ENCODE data around the gene C8G. TPM values are rescaled to one million over a fixed set of nuclear protein-coding genes. Genes with fewer than 3 reads are reported as not detected.

C8G gene
- polyA plus RNA-seq, 1 donor from 2014 or later: not detected

GRCh38 chr9:136935651-136936050, 9.4 kb upstream of the C8G start:
- no peak overlapping the region for H2AFZ ChIP-seq (ENCODE audit: low read depth, low read length)
- H4K20me1 ChIP-seq (ENCODE audit: insufficient read depth): no peaks in the 10 kb centered on the region
- no peaks in the 10 kb centered on the region for H3K9me3 ChIP-seq (ENCODE audit: low read length)
- no peak overlapping the region for H3K27ac ChIP-seq (ENCODE audit: low read length)
- peaks cover 3% of the 10 kb centered on the region for H3K36me3 ChIP-seq (ENCODE audit: insufficient read depth, low read length)
- H3F3A ChIP-seq (ENCODE audit: insufficient read depth, low read length, poor library complexity, severe bottlenecking): no peaks in the 10 kb centered on the region
- H3K9ac ChIP-seq (ENCODE audit: low read length): no peak overlapping the region
- no peak for TF ChIP-seq MXI1 (conservative IDR thresholded peaks at IDR 0.05; ENCODE audit: poor library complexity, severe bottlenecking)
- H3K4me3 ChIP-seq (ENCODE audit: low read length): no peak overlapping the region
- no peaks in the 10 kb centered on the region for H3K27me3 ChIP-seq (ENCODE audit: insufficient read depth, low read depth, low read length)
- no peaks in the 10 kb centered on the region for H3K79me2 ChIP-seq (replicated peaks; ENCODE audit: insufficient read depth, low read length)
- H3K9me2 ChIP-seq (ENCODE audit: insufficient read depth, low read length): no peaks in the 10 kb centered on the region
- no peak overlapping the region for H3K4me2 ChIP-seq (ENCODE audit: low read length)

GRCh38 chr9:136936645-136937170, 8.3 kb upstream of the C8G start:
- H3K27me3 ChIP-seq (ENCODE audit: insufficient read depth, low read depth, low read length): no peaks in the 10 kb centered on the region
- no peak overlapping the region for H3K27ac ChIP-seq (ENCODE audit: low read length)
- TF ChIP-seq SMC3 (conservative IDR thresholded peaks at IDR 0.05; ENCODE audit: poor library complexity) (no peak), TAF1 (IDR thresholded peaks at IDR 0.05; ENCODE audit: low read depth) (no peak), MXI1 (conservative IDR thresholded peaks at IDR 0.05; ENCODE audit: poor library complexity, severe bottlenecking) (no peak), CTCF (IDR thresholded peaks at IDR 0.05; ENCODE audit: poor library complexity, severe bottlenecking) (no peak), EZH2 (IDR thresholded peaks at IDR 0.05; ENCODE audit: borderline replicate concordance, insufficient read depth, low read length, poor library complexity, severe bottlenecking) (no peak), EP300 (conservative IDR thresholded peaks at IDR 0.05; ENCODE audit: poor library complexity, severe bottlenecking) (no peak), RAD21 (conservative IDR thresholded peaks at IDR 0.05) (no peak), POLR2AphosphoS5 (IDR thresholded peaks at IDR 0.05) (no peak), REST (IDR thresholded peaks at IDR 0.05; ENCODE audit: borderline replicate concordance) (no peak)

More at GRCh38 chr9:136936645-136937170, 8.3 kb upstream of the C8G start:
- H3K9me3 ChIP-seq (ENCODE audit: low read length): no peaks in the 10 kb centered on the region
- no peak overlapping the region for H3K4me3 ChIP-seq (ENCODE audit: low read length)
- no peaks in the 10 kb centered on the region for H3F3A ChIP-seq (ENCODE audit: insufficient read depth, low read length, poor library complexity, severe bottlenecking)
- no peak overlapping the region for H2AFZ ChIP-seq (ENCODE audit: low read depth, low read length)
- H3K36me3 ChIP-seq (ENCODE audit: insufficient read depth, low read length): peaks cover 6% of the 10 kb centered on the region
- no peak overlapping the region for H3K4me2 ChIP-seq (ENCODE audit: low read length)
- no peaks in the 10 kb centered on the region for H3K9me2 ChIP-seq (ENCODE audit: insufficient read depth, low read length)
- H4K20me1 ChIP-seq (ENCODE audit: insufficient read depth): no peaks in the 10 kb centered on the region
- no peak overlapping the region for H3K9ac ChIP-seq (ENCODE audit: low read length)
- no peaks in the 10 kb centered on the region for H3K79me2 ChIP-seq (replicated peaks; ENCODE audit: insufficient read depth, low read length)
